Caco-2 (cell line): ENCODE results near the gene ZFAND5. TPM values are rescaled to one million over a fixed set of nuclear protein-coding genes. Genes with fewer than 3 reads are reported as not detected.

Experiments
- BruUV-seq: library from RNA; stranded (reverse); fragments of 400-500 nt; replicated peaks from 2 replicates; lab custom pipeline; 2021; lab: Mats Ljungman, UMichigan
- CTCF ChIA-PET: fragments of 300-600 bp; sonication (Branson Sonifier 250); formaldehyde crosslinking; loops from one replicate; lab custom pipeline; 2022; ENCODE audit warnings: antibody characterized with exemption; lab: Charles Lee
- POLR2A ChIA-PET: fragments of 300-600 bp; sonication (Branson Sonifier 250); formaldehyde crosslinking; loops from one replicate; lab custom pipeline; 2022; ENCODE audit warnings: antibody characterized with exemption; lab: Charles Lee
- DNase-seq, 2 experiments: peaks; one replicate each; pipeline versions ENCODE4 v3.0.0 to v3.0.0-alpha.2; 2020 to 2022
- H3K27me3 ChIP-seq: replicated peaks from 2 replicates; pipeline ENCODE4 v1.6.0; 2011; ENCODE audit warnings: low read length; ENCODE audit not compliant: control insufficient read depth, insufficient read depth
- H3K36me3 ChIP-seq: 2 replicates; pipeline ENCODE4 v1.5.1; 2011; ENCODE audit warnings: low read length; ENCODE audit not compliant: control insufficient read depth, insufficient read depth
- H3K4me1 ChIP-seq: fragments of 250-450 bp; sonication (Bioruptor Pico); 2 replicates; pipeline ENCODE4 v1.5.1; 2020; ENCODE audit warnings: mild to moderate bottlenecking
- H3K4me3 ChIP-seq: 2 replicates; pipeline ENCODE4 v1.5.1; 2011; ENCODE audit warnings: low read depth, mild to moderate bottlenecking, control low read depth, low read length
- H3K9me3 ChIP-seq: fragments of 250-450 bp; sonication (Bioruptor Pico); 2 replicates; pipeline ENCODE4 v1.5.1; 2020; ENCODE audit warnings: mild to moderate bottlenecking, moderate library complexity
- H3K27ac Mint-ChIP-seq: one replicate; pipeline ENCODE4 v1.8.0; 2022; ENCODE audit warnings: mixed read lengths; ENCODE audit not compliant: unreplicated experiment
- H3K27me3 Mint-ChIP-seq: one replicate; pipeline ENCODE4 v1.8.0; 2022; ENCODE audit warnings: mixed read lengths; ENCODE audit not compliant: insufficient read depth, unreplicated experiment
- H3K36me3 Mint-ChIP-seq: one replicate; pipeline ENCODE4 v1.8.0; 2022; ENCODE audit warnings: mild to moderate bottlenecking, mixed read lengths; ENCODE audit not compliant: insufficient read depth, unreplicated experiment
- H3K4me1 Mint-ChIP-seq: one replicate; pipeline ENCODE4 v1.8.0; 2022; ENCODE audit warnings: low read depth, mixed read lengths; ENCODE audit not compliant: unreplicated experiment
- H3K4me3 Mint-ChIP-seq: one replicate; pipeline ENCODE4 v1.8.0; 2022; ENCODE audit warnings: mild to moderate bottlenecking, moderate library complexity, mixed read lengths; ENCODE audit not compliant: unreplicated experiment
- H3K9me3 Mint-ChIP-seq: one replicate; pipeline ENCODE4 v1.8.0; 2022; ENCODE audit warnings: mixed read lengths; ENCODE audit not compliant: unreplicated experiment
- CTCF ChIP-seq, 2 experiments: fragments of 200-600 bp in 1 of 2; IDR thresholded peaks; 1 replicate in 1 of 2; 2 replicates in 1 of 2; pipeline versions ENCODE4 v1.5.1 to v1.8.0; 2011 to 2022; ENCODE audit warnings: antibody characterized with exemption in 1 of 2, control low read depth in 1 of 2, inconsistent platforms in 1 of 2, low read depth in 1 of 2, low read length in 1 of 2, mild to moderate bottlenecking in 1 of 2, moderate library complexity in 1 of 2; ENCODE audit not compliant: insufficient read depth in 1 of 2, severe bottlenecking in 1 of 2, unreplicated experiment in 1 of 2
- intact Hi-C: fragments of 100-400 bp; cut with micrococcal nuclease; formaldehyde crosslinking; loops from one replicate; pipeline ENCODE4 v1.10.0; 2022; ENCODE audit not compliant: unreplicated experiment
- total RNA-seq: library from RNA; stranded (reverse); gene quantifications from 2 replicates; pipeline ENCODE4 v1.2.3, GENCODE V29; 2022

Gene ZFAND5
- total RNA-seq, 1 experiment from 2014 or later: 34.4 TPM

GRCh38 chr9:72365525-72366256, 683 bp upstream of the ZFAND5 start:
- intact Hi-C loops: loop anchor here (2.0 to 5.0 kb wide), 3 partner anchors 71 to 227 kb away; no protein-coding TSS in a partner anchor
- Histone ChIP-seq H3K36me3 (no peaks in the 10 kb centered on the region), H3K27me3 (no peaks in the 10 kb centered on the region), H3K4me3 (peak overlapping the region; percentile 41), H3K4me1 (no peaks in the 10 kb centered on the region), H3K9me3 (no peaks in the 10 kb centered on the region)
- no peak for TF ChIP-seq CTCF (IDR thresholded peaks at IDR 0.05; ENCODE audit: insufficient read depth in 1 of 2, low read depth in 1 of 2, low read length in 1 of 2, severe bottlenecking in 1 of 2, unreplicated experiment in 1 of 2)
- DNase-seq: peak; percentile 18 to 39
- Mint-ChIP-seq H3K36me3 (peaks cover 15% of the 10 kb centered on the region), H3K4me3 (peak overlapping the region; percentile 84), H3K27me3 (no peaks in the 10 kb centered on the region), H3K27ac (peak overlapping the region; percentile 88), H3K4me1 (no peaks in the 10 kb centered on the region), H3K9me3 (no peaks in the 10 kb centered on the region)
- TSS peak; percentile 99 for BruUV-seq
- CTCF ChIA-PET: interaction anchor here (0.6 kb wide), 1 partner anchor 94 kb away, joined by 7 read pairs; no protein-coding TSS in a partner anchor
- POLR2A ChIA-PET: interaction anchor here (0.6 to 1.8 kb wide), 5 partner anchors 61 to 1057 kb away, joined by 3 to 9 read pairs (median 3); no protein-coding TSS in a partner anchor

GRCh38 chr9:72363908-72364678, 915 bp downstream of the ZFAND5 start:
- ChIA-PET POLR2A (interaction anchor here (0.6 kb wide), 2 partner anchors 69 to 251 kb away, joined by 3 to 10 read pairs; no protein-coding TSS in a partner anchor), CTCF (no interaction called here)
- H3K4me1 Mint-ChIP-seq: no peaks in the 10 kb centered on the region
- Histone ChIP-seq H3K36me3 (no peaks in the 10 kb centered on the region), H3K27me3 (no peaks in the 10 kb centered on the region), H3K9me3 (no peaks in the 10 kb centered on the region), H3K4me1 (no peaks in the 10 kb centered on the region), H3K4me3 (peak overlapping the region; percentile 56)
- DNase-seq: peak; percentile 23 to 28
- BruUV-seq: no TSS peak
- H3K27me3 Mint-ChIP-seq: no peaks in the 10 kb centered on the region
- peak overlapping the region; percentile 84 for H3K4me3 Mint-ChIP-seq
- H3K27ac Mint-ChIP-seq: no peak overlapping the region
- no peak for TF ChIP-seq CTCF (IDR thresholded peaks at IDR 0.05; ENCODE audit: insufficient read depth in 1 of 2, low read depth in 1 of 2, low read length in 1 of 2, severe bottlenecking in 1 of 2, unreplicated experiment in 1 of 2)
- peaks cover 19% of the 10 kb centered on the region for H3K36me3 Mint-ChIP-seq
- intact Hi-C loops: loop anchor here (2.0 kb wide), 2 partner anchors 69 to 229 kb away; no protein-coding TSS in a partner anchor
- H3K9me3 Mint-ChIP-seq: no peaks in the 10 kb centered on the region

GRCh38 chr9:72363236-72363635, 1.8 kb downstream of the ZFAND5 start:
- H3K4me3 ChIP-seq: peak overlapping the region; percentile 56
- Mint-ChIP-seq H3K36me3 (peaks cover 21% of the 10 kb centered on the region), H3K27me3 (no peaks in the 10 kb centered on the region), H3K4me3 (peak overlapping the region; percentile 84), H3K9me3 (no peaks in the 10 kb centered on the region), H3K4me1 (no peaks in the 10 kb centered on the region), H3K27ac (no peak overlapping the region)
- no peaks in the 10 kb centered on the region for H3K27me3 ChIP-seq
- BruUV-seq: no TSS peak
- H3K9me3 ChIP-seq: no peaks in the 10 kb centered on the region
- POLR2A ChIA-PET: no interaction called here
- H3K4me1 ChIP-seq: no peaks in the 10 kb centered on the region
- no peak for DNase-seq
- CTCF ChIA-PET: no interaction called here
- H3K36me3 ChIP-seq: no peaks in the 10 kb centered on the region
- no peak for TF ChIP-seq CTCF (IDR thresholded peaks at IDR 0.05; ENCODE audit: insufficient read depth in 1 of 2, low read depth in 1 of 2, low read length in 1 of 2, severe bottlenecking in 1 of 2, unreplicated experiment in 1 of 2)
- intact Hi-C loops: no loop called here
